HL-60/S4 treated with retinoic acid at 250 ng/mL for 4 days and 3 days (cell line): ENCODE data around the gene APLP1.
"Not testable (repeated sequence)": the region's sequence is repeated elsewhere in the genome, so short reads cannot be mapped to it uniquely, and the experiment has no call there.

Source experiments
- in situ Hi-C: fragments of 300-500 bp; cut with MboI; formaldehyde crosslinking; loops from 2 replicates; pipeline ENCODE4 v1.7.0; 2022; ENCODE audit warnings: low sequenced_read_pairs

APLP1 gene

GRCh38 chr19:35868172-35868822 is at the start of gene APLP1:
Gene APLP1 (plus strand): TSS chr19:35868574. CDS start chr19:35868637, 63 bp downstream.
- in situ Hi-C loops: no loop called here

GRCh38 chr19:35822579-35822978 is 45.8 kb upstream of the APLP1 start:
- in situ Hi-C loops: no loop called here

- in situ Hi-C loops: no loop called here
These were observed 44.2 kb upstream of the APLP1 start for GRCh38 chr19:35824150-35824549.

GRCh38 chr19:35828692-35829301 is 39.6 kb upstream of the APLP1 start:
- in situ Hi-C loops: no loop called here

- in situ Hi-C loops: no loop called here
These were observed 37.4 kb upstream of the APLP1 start for GRCh38 chr19:35830986-35831385.

GRCh38 chr19:35832054-35832453 is 36.3 kb upstream of the APLP1 start:
- in situ Hi-C loops: no loop called here

GRCh38 chr19:35833972-35834371 is 34.4 kb upstream of the APLP1 start:
- in situ Hi-C loops: no loop called here

- in situ Hi-C loops: not testable (repeated sequence)
These were observed 32.3 kb upstream of the APLP1 start for GRCh38 chr19:35836096-35836495.

- in situ Hi-C loops: no loop called here
These were observed 26.3 kb upstream of the APLP1 start for GRCh38 chr19:35841961-35842595.

- in situ Hi-C loops: no loop called here
These were observed 25.6 kb upstream of the APLP1 start for GRCh38 chr19:35842666-35843272.

GRCh38 chr19:35843676-35844481 is 24.5 kb upstream of the APLP1 start:
- in situ Hi-C loops: no loop called here

GRCh38 chr19:35844482-35845214 is 23.7 kb upstream of the APLP1 start:
- in situ Hi-C loops: no loop called here

- in situ Hi-C loops: no loop called here
These were observed 22.9 kb upstream of the APLP1 start for GRCh38 chr19:35845215-35846037.

GRCh38 chr19:35846038-35846668 is 22.2 kb upstream of the APLP1 start:
- in situ Hi-C loops: no loop called here

- in situ Hi-C loops: no loop called here
These were observed 20.5 kb upstream of the APLP1 start for GRCh38 chr19:35847911-35848310.

- in situ Hi-C loops: no loop called here
These were observed 19.9 kb upstream of the APLP1 start for GRCh38 chr19:35848486-35848885.

- in situ Hi-C loops: no loop called here
These were observed 19.4 kb upstream of the APLP1 start for GRCh38 chr19:35848919-35849505.

- in situ Hi-C loops: no loop called here
These were observed 17.0 kb upstream of the APLP1 start for GRCh38 chr19:35851213-35852028.
